OCI-LY3 (cell line): ENCODE results near the gene WDR86.

Source experiments
- CTCF ChIP-seq: fragments of 200-600, 300-600 bp; sonication (generic); IDR thresholded peaks from 2 replicates; pipeline ENCODE4 v1.5.1; 2014; ENCODE audit warnings: antibody characterized with exemption, low read length, low read depth
- EZH2phosphoT487 ChIP-seq: fragments of 200-600 bp; shearing (Covaris generic); IDR thresholded peaks from 2 replicates; pipeline ENCODE4 v1.6.1; 2018; ENCODE audit warnings: antibody characterized with exemption, mixed run types, low read depth

DNA sequence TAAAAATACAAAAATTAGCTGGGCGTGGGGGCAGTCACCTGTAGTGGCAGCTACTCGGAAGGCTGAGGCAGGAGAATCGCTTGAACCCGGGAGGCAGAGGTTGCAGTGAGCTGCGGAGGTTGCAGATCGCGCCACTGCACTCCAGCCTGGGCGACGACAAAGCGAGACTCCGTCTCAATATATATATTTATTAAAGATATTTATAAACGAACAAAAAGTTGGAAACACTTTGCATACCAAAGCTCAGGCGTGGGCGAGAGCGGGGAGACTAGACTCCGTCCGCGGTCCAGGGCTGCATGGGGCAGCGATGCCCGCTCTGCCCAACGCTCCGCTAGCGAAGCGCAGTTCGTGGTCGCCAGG lies 38.0 kb upstream of the WDR86 start:
- TF ChIP-seq CTCF: no peak
- TF ChIP-seq EZH2phosphoT487: no peak
